ENCODE measurements around the gene SMARCA2.

The SMARCA2 gene

DNA sequence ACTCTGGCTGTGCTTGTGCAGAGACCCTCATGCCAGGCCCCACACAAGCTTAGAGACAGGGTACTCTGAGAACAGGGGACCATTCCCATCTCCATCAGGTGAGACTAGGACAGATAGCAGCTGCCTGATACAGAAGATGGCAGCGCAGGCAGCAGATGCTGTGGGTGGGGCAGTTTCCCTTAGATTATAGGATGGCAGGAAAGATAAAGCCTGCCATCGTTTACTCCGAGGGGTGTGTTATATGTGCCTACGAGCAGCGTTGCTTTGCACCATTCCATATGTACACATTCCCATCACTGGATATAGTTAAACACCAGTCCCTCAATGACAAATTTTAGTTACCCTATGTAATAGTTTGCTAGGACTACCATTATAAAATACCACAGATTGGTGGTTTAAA, 135.2 kb downstream of the SMARCA2 start:
- FAIRE-seq = no peak

DNA sequence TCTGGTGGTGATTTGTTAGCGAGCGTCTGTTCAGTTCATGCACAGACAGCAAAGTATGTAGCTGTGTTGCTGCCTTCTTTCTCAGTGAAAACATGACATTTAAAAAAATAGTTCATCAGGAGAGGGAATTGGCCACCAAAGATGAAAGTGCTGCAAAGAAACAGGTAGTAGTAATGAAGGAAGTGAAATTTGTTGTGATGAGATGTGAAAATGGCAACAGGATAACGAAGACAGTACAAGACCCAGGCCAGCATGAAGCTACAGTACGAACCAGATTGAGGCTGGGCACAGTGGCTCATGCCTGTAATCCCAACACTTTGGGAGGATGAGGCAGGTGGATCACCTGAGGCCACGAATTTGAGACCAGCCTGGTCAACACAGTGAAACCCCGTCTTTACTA, 136.0 kb downstream of the SMARCA2 start:
- FAIRE-seq = no peak

DNA sequence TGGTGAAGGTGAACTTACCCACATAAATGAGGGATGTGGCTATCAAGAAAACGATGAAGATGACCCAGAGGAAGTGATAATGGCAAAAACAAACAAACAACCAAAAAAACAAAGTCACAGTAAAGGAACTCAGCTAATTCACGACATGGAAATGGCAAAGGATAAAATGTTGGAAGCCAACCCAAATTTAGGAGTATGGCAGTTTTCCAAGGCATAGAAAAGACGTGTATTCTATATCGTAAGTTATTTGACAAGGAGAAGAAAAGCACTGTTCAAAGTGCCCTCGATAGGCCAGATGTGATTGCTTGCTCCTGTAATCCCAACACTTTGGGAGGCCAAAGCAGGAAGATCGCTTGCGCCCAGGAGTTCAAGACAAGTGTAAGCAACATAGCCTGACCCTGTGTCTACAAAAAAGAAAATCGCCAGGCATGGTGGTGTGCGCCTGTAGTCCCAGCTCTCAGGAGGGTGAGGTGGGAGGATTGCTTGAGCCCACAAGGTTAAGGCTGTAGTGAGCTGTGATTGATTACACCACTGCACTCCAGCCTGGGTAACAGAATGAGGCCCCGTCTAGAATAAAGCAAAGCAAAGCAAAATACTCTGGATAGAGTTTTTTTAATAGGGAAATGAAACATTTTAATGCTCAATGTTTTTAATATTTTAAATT, 138.0 kb downstream of the SMARCA2 start:
- no peak for FAIRE-seq

DNA sequence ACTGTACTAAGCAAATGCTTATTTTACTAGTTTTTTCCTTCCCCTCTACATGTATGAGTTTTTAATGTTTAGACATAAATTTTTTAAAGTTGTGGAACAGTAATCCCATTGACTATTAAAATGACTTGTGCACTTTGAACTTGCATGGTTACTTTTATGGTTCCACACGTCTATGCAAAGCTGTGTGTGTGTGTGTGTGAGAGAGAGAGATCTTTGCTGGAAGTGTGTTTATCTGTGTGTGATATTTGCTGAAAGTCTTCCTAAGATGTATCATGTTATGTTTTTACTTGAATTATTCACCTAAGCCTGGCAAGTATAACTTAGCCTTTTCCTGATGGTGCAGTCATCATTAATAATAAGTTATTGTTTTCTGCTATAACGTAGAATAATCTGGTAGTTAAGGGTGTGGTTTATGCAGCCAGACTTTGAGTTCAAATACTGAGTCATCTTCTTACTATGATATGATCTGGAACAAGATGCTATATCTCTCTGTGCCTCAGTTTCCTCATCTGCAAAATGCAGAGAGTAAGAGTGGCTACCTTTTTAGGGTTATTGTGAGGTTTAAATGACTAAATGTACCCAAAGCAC, 138.6 kb downstream of the SMARCA2 start:
- no peak for FAIRE-seq

GRCh38 chr9:2154731-2155130, 139.6 kb downstream of the SMARCA2 start:
- no peak for FAIRE-seq

DNA sequence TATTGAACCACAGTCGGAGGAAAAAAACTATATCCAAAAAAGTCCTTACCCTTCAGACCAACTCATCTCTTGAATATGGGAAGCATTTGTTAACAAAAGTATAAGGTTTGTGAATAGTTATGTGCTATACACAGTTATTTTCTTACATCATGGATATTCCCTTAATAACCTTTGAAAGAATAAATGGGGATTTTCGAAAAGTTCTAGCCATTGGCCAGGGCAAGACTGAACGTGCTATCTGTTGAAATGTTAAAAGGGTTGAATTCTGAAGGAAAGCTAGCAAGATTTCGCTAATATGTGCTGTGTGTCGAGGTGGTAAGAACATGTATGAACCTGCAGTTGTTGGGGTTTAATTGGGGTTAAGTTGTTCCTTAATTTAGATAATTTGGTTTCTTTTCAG, 140.8 kb downstream of the SMARCA2 start:
- FAIRE-seq = no peak

- no peak for FAIRE-seq
These were observed 142.3 kb downstream of the SMARCA2 start for GRCh38 chr9:2157277-2158110.

DNA sequence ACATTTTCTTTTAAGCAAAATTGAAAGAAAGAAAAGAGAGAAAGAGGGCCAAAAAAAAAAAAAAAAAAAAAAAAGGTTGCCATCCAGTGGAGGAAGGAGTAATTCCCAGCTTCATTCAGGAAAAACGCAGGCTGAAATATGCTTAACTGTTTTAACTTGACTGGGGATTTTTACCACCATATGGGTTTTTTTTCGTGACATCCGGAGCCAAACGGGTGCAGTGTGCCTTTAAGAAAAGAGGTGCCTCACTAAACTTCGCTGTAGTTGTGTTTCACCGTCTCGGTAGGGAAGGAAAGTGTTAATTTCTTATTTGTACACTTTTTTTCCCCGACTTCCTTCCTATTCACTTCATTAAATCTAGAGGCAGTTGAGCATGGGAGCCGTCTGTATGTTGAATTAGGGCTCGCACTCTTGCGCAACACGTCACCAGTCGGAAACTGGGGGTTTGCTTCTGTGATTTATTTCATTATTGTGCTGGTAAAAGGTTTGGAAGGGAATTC, 143.0 kb downstream of the SMARCA2 start:
- no peak for FAIRE-seq

- no peak for FAIRE-seq
These were observed 143.8 kb downstream of the SMARCA2 start for GRCh38 chr9:2158766-2159430.

DNA sequence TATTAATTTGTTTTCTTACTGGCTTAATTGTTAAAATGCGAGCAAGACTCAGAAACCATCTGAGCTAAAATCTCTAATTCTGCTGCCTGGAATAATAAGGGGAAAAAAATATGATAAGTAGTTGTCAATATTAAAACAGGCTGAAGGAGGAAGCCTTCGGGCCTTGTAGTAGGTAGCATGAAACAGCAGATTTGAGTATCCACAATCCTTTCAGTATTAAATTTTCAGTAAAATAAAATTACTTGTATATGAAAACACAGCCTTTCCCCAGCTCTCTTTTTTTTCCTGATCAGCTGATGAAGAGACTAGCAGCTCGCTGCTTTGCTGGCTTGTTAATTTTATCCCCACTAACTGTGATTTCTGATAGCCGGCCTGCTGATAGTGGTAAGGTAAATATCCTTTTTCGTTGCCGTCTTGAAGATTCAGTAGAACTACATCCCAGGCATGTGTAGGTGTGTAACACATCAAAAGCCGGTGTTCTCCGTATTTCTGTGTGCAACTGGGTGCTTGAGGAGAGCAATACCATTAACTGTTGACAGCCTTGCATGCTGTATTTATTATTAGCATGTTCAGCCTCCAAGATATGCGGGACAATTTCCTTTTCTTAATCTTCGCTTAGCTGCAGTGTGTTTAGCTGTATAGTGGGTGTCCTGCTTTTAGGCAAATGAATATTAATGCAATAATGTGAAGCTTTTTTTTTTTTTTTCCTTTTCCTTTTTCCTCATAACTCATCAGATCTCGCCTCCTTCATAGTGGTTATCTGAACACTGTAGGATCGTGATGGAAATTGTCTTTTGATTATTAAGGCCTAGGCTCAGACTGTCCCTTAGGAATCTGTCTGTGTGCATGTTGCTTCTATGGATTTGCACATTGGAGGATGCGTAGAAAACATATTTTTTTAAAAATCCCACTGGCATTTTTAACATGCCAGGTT, 144.6 kb downstream of the SMARCA2 start:
- FAIRE-seq = no peak

DNA sequence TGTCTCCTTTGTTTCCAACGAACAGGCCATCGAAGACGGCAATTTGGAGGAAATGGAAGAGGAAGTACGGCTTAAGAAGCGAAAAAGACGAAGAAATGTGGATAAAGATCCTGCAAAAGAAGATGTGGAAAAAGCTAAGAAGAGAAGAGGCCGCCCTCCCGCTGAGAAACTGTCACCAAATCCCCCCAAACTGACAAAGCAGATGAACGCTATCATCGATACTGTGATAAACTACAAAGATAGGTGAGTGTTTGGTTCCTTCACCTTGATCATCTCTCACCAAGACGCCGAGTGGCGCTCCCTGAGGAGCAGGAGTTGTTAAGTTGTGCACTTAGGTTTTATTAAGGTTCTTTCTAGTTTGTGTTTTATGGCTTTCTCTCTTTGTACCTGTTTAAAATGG, 146.5 kb downstream of the SMARCA2 start:
- FAIRE-seq = no peak

DNA sequence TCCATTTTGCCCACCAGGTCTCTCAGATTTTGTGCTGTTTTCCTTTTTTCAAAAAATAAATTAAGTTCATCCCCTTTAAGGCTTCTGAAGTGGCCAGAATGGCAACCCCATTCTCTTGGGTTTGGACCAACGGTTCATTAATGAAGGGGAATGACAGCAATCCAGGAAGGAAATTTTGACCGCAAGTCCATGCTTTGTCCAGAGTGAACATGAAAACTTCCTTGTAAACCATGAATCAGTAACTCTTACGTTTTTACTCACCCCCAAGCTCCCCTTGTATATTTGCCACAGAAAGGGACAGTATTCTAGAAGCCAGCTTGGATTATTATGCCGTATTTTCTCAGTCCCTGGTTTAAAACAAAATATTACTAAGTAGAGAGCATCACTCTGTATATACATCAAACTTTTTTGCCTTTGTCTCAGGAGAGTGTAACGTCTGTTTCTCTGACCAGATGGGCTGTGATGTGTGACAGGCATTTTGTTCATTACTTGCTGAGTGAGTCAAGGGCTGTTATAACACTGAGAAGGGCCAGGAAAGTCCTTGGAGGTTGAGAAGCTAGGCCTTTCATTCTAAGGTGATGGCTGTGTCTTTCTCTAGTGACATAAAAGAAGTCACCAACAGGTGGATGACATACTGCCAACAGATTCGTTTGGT, 148.2 kb downstream of the SMARCA2 start:
- no peak for FAIRE-seq

DNA sequence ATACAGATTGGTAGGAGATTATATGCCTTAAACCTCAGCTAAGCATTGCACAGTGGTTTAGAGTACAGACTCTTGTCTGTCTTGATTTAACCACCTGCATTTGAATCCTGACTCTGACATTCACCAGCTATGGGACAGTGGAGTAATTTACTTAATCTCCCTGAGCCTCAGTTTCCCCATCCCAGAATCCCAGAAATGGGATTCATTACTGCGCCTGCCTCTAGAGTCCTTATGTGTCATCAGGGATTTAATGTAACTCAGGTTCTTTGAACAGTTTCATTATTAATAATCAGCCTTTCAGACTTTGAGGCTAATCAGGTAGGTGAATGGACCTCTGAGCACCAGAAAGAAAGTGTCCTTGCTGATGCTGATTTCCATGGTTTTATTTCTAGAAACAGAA, 149.1 kb downstream of the SMARCA2 start:
- no peak for FAIRE-seq

DNA sequence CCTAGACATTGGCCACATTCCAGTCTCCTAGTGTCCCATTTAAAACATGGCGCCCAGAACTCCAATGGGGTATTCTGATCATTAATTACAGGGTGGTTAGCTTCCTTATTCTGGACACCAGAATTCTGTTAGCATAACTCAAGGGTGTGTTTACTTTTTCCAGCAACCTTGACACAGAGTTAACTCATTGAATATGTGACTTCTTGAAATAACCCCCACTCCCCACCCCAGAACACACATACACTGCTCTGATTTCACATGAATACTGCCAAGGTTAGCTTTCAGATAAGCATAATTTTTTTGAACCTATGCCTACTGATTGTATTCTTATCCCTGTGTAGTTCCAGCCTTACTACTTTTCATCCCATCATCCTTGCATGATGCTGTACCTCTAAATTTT, 151.1 kb downstream of the SMARCA2 start:
- no peak for FAIRE-seq

DNA sequence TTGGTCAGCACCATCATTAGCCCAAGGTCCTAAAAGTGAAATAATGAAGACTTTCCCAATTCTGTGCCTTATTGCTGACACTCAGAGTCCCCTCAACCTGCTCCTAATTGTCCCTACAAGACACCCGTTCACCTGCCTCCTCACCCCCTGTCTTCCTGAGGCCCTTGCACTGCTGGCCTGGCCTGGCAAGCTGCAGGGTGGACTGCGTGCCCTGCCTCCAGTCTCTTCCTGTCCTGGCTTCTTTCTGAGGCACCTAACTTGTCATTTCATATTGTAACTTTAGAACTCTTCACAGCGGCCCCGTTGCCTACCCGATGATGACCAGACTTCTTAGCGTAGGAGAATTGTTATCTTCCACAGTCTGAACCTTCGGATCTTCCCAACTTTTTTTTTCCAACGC, 153.9 kb downstream of the SMARCA2 start:
- no peak for FAIRE-seq

GRCh38 chr9:2170722-2171121, 155.6 kb downstream of the SMARCA2 start:
- no peak for FAIRE-seq

GRCh38 chr9:2173170-2173569, 158.0 kb downstream of the SMARCA2 start:
- FAIRE-seq = no peak

GRCh38 chr9:2173861-2174260, 158.7 kb downstream of the SMARCA2 start:
- no peak for FAIRE-seq

GRCh38 chr9:2174306-2174705, 159.2 kb downstream of the SMARCA2 start:
- no peak for FAIRE-seq

DNA sequence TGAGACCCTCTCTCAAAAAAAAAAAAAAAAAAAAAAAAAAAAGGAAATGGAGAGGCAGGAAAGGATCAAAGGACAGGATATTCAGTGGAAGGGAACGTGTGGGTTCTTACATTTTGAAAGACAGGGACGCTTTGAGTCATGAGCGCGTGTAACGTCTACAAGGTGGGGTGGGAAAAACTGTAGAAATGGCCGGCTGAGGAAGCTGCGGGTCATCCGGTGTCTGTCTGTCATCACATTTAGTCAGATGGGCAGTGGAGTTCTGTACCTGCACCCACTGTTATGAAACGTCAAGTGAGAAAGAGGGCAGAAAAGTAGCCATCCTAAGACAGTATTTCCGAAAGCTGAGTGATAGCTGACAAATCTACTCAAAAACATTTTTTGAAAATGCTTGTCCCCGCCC, 159.8 kb downstream of the SMARCA2 start:
- no peak for FAIRE-seq

GRCh38 chr9:2177121-2177520, 162.0 kb downstream of the SMARCA2 start:
- FAIRE-seq = no peak
